ENCODE data around the gene ADNP. TPM values are rescaled to one million over a fixed set of nuclear protein-coding genes. Genes with fewer than 3 reads are reported as not detected.

The ADNP gene
- polyA plus RNA-seq, 1 experiment, result 10.6 TPM

- Histone ChIP-seq H3K27me3 (ENCODE audit: control insufficient read depth, insufficient read depth, low read length) (no peaks in the 10 kb centered on the region), H3K36me3 (ENCODE audit: control insufficient read depth, insufficient read depth, low read length) (peaks cover under 1% of the 10 kb centered on the region; the same call in 1 of the 2 replicates), H3K4me3 (ENCODE audit: low read depth, low read length) (no peak overlapping the region)
- no peak for DNase-seq (ENCODE audit: low read depth)
- ChIA-PET POLR2A (no interaction called here), CTCF (interaction anchor here (0.8 kb wide), 1 partner anchor 80 kb away, joined by 3 read pairs; the partner anchor contains the start of gene BCAS4)
- TF ChIP-seq, protein P1, sequence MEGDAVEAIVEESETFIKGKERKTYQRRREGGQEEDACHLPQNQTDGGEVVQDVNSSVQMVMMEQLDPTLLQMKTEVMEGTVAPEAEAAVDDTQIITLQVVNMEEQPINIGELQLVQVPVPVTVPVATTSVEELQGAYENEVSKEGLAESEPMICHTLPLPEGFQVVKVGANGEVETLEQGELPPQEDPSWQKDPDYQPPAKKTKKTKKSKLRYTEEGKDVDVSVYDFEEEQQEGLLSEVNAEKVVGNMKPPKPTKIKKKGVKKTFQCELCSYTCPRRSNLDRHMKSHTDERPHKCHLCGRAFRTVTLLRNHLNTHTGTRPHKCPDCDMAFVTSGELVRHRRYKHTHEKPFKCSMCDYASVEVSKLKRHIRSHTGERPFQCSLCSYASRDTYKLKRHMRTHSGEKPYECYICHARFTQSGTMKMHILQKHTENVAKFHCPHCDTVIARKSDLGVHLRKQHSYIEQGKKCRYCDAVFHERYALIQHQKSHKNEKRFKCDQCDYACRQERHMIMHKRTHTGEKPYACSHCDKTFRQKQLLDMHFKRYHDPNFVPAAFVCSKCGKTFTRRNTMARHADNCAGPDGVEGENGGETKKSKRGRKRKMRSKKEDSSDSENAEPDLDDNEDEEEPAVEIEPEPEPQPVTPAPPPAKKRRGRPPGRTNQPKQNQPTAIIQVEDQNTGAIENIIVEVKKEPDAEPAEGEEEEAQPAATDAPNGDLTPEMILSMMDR (IDR thresholded peaks at IDR 0.05; ENCODE audit: insufficient read depth, low read depth, low read length), result no peak
Observed at GRCh38 chr20:50874758-50875665, 56.2 kb downstream of the ADNP start.

- no peaks in the 10 kb centered on the region for H3K36me3 ChIP-seq (ENCODE audit: control insufficient read depth, insufficient read depth, low read length)
- no peak overlapping the region for H3K4me3 ChIP-seq (ENCODE audit: low read depth, low read length)
- TF ChIP-seq, protein P1 (IDR thresholded peaks at IDR 0.05; ENCODE audit: insufficient read depth, low read depth, low read length), result no peak
- no peaks in the 10 kb centered on the region for H3K27me3 ChIP-seq (ENCODE audit: control insufficient read depth, insufficient read depth, low read length)
- DNase-seq (ENCODE audit: low read depth), result no peak
- ChIA-PET CTCF (interaction anchor here (0.8 kb wide), 1 partner anchor 80 kb away, joined by 3 read pairs; the partner anchor contains the start of gene BCAS4), POLR2A (no interaction called here)
Observed at GRCh38 chr20:50874111-50874757, 57.0 kb downstream of the ADNP start.

- DNase-seq (ENCODE audit: low read depth), result no peak
- Histone ChIP-seq H3K27me3 (ENCODE audit: control insufficient read depth, insufficient read depth, low read length) (no peaks in the 10 kb centered on the region), H3K4me3 (ENCODE audit: low read depth, low read length) (no peak overlapping the region), H3K36me3 (ENCODE audit: control insufficient read depth, insufficient read depth, low read length) (no peaks in the 10 kb centered on the region)
- POLR2A ChIA-PET, result no interaction called here
- TF ChIP-seq, protein P1 (IDR thresholded peaks at IDR 0.05; ENCODE audit: insufficient read depth, low read depth, low read length), result no peak
- CTCF ChIA-PET, result interaction anchor here (0.6 kb wide), 1 partner anchor 13 kb away, joined by 3 read pairs; no protein-coding TSS in a partner anchor
Observed at GRCh38 chr20:50873585-50873984, 57.7 kb downstream of the ADNP start.

GRCh38 chr20:50872560-50873425 lies 58.4 kb downstream of the ADNP start:
- no peaks in the 10 kb centered on the region for H3K36me3 ChIP-seq (ENCODE audit: control insufficient read depth, insufficient read depth, low read length)
- TF ChIP-seq, protein P1 (IDR thresholded peaks at IDR 0.05; ENCODE audit: insufficient read depth, low read depth, low read length), result no peak
- CTCF ChIA-PET, result interaction anchor here (0.6 kb wide), 1 partner anchor 14 kb away, joined by 3 read pairs; no protein-coding TSS in a partner anchor
- no peak for DNase-seq (ENCODE audit: low read depth)
- H3K27me3 ChIP-seq (ENCODE audit: control insufficient read depth, insufficient read depth, low read length), result no peaks in the 10 kb centered on the region
- H3K4me3 ChIP-seq (ENCODE audit: low read depth, low read length), result no peak overlapping the region
- POLR2A ChIA-PET, result no interaction called here

All from BJ (cell line).